Measurements from ENCODE around the gene SETD1A.

The SETD1A gene

GRCh38 chr16:30982548-30983288 lies 25.2 kb downstream of the SETD1A start:
- DNase-seq (ENCODE audit: low spot score), result no peak

GRCh38 chr16:30983289-30983889 lies 25.8 kb downstream of the SETD1A start:
- no peak for DNase-seq (ENCODE audit: low spot score)

GRCh38 chr16:30983898-30984610 lies 26.5 kb downstream of the SETD1A start:
- no peak for DNase-seq (ENCODE audit: low spot score)

- peak; percentile 93 for DNase-seq (ENCODE audit: low spot score)
Measured at GRCh38 chr16:30984669-30985400, 27.3 kb downstream of the SETD1A start, which contains the start of gene HSD3B7. HSD3B7 (plus strand) TSS chr16:30985207; CDS start chr16:30985659, 452 bp downstream.

GRCh38 chr16:30985401-30986128 lies 28.0 kb downstream of the SETD1A start:
- peak; percentile 67 for DNase-seq (ENCODE audit: low spot score)

GRCh38 chr16:30986129-30986991 lies 28.8 kb downstream of the SETD1A start:
- no peak for DNase-seq (ENCODE audit: low spot score)

GRCh38 chr16:30987581-30988190 lies 30.1 kb downstream of the SETD1A start:
- no peak for DNase-seq (ENCODE audit: low spot score)

GRCh38 chr16:30989469-30990047 lies 32.0 kb downstream of the SETD1A start:
- DNase-seq (ENCODE audit: low spot score), result no peak

GRCh38 chr16:30990105-30990504 lies 32.6 kb downstream of the SETD1A start:
- DNase-seq (ENCODE audit: low spot score), result no peak

- no peak for DNase-seq (ENCODE audit: low spot score)
Measured at GRCh38 chr16:30991052-30991451, 33.5 kb downstream of the SETD1A start.

- DNase-seq (ENCODE audit: low spot score), result no peak
Measured at GRCh38 chr16:30992276-30992780, 34.8 kb downstream of the SETD1A start.

GRCh38 chr16:30992931-30993816 lies 35.6 kb downstream of the SETD1A start:
- no peak for DNase-seq (ENCODE audit: low spot score)

- DNase-seq (ENCODE audit: low spot score), result no peak
Measured at GRCh38 chr16:30995927-30996323, 38.4 kb downstream of the SETD1A start.

GRCh38 chr16:30996324-30996984 lies 38.9 kb downstream of the SETD1A start:
- no peak for DNase-seq (ENCODE audit: low spot score)

- DNase-seq (ENCODE audit: low spot score), result no peak
Measured at GRCh38 chr16:30996985-30997724, 39.6 kb downstream of the SETD1A start.

- DNase-seq (ENCODE audit: low spot score), result no peak
Measured at GRCh38 chr16:30997725-30998711, 40.5 kb downstream of the SETD1A start.
